Measurements from ENCODE around the gene CCBE1.
"Not testable (repeated sequence)": the region's sequence is repeated elsewhere in the genome, so short reads cannot be mapped to it uniquely, and the experiment has no call there.

CCBE1 gene

DNA sequence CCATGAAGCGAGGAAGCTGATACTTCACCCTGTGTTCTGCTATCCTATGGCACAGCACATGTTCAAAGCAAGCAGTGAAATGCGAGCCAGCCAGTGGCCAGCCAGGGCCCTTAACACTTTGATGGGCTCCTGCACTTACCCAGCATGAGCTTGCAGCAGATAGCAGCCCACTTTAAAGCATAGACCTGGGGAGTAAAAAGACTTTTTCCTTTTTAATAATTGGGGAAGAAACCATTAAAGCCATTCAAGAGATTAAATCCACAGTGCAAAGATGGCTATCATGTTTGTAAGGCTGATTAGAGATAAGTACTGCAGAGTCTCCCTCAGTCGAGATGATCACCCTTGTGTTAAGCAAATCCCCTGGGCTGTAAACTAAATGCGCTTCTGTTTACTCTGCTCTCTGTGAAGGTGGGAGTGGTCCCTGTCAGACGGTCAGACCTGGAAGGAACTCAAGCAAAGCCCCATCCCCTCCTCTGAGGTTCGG is 15.7 kb downstream of the CCBE1 start:
- no peak for DNase-seq (ENCODE audit: low read depth)

DNA sequence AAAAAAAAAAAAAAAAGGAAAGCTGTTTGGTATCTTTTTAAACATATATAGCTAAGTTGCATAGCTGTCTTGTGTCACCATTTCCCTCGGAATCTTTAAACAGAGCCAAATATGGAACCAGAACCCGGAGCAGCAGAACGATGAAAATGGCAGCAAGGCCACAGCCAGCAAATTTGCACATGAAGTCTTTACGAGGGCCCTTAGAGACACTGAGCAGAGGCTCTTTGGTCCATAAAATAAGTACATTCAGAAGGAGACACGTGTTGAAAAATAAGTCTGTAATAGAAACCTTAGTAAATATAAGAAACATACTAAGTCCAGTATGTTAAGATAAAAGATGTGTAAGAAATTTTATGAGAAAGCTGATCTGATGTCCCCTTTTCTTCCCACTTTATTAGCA is 16.2 kb downstream of the CCBE1 start:
- no peak for DNase-seq (ENCODE audit: low read depth)

DNA sequence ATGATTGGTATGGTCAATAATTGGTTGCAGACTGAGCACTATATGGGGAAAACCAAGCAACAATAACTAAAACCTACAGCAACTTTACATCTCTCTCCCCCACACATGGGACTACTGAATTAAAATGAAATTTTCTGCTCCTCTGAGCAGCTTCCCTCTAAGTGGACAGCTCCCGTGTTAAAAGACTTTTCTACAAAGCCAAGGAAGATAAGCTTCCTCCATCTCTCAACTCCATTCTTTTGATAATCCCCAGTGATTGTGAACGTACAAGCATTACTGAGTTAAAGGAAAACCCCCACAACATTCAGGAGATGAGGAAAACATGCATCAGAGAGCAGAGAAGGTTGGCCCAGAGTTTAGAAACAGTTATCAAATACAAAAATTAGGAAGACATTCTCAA is 21.9 kb downstream of the CCBE1 start:
- DNase-seq (ENCODE audit: low read depth), result no peak

DNA sequence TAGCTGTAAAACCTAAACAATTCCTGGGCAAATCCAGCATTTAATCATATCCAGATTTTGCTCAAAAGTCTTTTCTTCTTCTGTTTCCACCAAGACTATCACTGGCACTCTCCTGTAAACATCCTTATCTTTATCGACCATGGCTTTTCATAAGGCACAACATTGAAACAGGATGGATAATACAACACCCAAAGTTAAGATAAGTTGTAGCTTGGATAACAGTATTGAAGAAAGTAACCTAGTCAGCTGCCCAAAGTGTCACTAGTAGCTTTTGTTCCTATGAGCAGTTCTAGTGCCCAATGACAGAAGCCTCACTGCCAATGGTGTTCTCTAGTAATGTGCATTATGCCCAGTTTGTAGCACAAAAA is 22.3 kb downstream of the CCBE1 start:
- no peak for DNase-seq (ENCODE audit: low read depth)

DNA sequence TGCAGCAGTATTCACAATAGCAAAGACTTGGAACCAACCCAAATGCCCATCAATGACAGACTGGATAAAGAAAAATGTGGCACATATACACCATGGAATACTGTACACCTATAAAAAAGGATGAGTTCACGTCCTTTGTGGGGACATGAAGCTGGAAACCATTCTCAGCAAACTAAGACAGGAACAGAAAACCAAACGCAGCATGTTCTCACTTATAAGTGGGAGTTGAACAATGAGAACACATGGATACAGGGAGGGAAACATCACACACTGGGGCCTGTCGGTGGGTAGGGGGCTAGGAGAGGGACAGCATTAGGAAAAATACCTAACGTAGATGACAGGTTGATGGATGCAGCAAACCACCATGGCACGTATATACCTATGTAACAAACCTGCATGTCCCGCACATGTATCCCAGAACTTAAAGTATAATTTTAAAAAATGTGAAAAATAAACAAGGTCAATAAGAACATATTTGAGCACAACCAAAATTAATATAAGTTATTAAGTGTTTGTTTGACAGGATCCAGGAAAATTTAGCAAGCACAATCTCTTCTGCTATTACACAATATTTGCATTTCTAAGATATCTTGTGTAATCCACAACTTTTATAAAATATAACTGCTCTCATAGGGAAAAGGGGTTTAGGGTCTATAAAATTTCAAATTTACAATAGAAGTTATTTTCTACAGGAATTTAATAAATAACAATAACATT is 22.9 kb downstream of the CCBE1 start:
- no peak for DNase-seq (ENCODE audit: low read depth)

DNA sequence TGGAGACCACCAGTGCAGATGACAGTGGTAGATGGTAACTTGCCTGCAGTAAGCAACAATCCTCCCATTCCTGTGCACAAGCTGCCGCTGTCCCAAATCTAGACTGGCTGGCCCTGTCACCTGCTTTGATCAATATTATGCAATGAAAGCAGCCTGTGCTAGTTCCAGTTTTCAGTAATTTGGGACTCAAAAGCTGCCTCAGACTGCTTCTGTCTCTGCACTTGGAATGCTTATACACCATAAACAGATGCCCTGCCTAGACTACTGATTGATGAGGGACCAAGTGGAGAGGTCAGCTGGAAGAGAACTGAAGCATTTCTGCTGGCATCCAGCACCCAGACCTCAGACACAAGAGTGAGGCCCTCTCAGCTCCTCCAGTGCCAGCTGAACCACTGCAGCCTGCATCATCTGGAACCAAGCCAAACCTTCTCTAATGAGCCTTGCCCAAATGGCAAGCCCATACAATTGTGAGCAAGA is 24.9 kb downstream of the CCBE1 start:
- DNase-seq (ENCODE audit: low read depth), result no peak

DNA sequence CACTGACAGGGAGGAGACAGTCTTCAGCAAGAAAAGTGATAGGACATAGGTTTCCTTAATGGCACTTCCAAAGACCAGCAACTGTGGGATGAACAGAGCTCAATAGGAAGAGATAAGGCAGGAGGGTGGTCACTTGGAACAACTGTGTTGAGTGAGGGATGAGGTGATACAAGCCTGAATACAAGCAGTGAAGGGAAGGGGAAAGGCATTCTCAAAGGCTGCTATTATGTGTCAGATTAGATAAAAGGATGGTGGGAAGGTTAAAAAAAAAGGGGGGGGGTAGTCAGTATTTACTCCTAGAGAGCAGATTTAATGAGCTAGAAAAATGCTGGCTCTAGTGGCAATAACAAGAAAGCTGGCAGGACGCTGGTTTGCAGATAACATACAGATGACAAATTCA is 25.7 kb downstream of the CCBE1 start:
- DNase-seq (ENCODE audit: low read depth), result no peak

DNA sequence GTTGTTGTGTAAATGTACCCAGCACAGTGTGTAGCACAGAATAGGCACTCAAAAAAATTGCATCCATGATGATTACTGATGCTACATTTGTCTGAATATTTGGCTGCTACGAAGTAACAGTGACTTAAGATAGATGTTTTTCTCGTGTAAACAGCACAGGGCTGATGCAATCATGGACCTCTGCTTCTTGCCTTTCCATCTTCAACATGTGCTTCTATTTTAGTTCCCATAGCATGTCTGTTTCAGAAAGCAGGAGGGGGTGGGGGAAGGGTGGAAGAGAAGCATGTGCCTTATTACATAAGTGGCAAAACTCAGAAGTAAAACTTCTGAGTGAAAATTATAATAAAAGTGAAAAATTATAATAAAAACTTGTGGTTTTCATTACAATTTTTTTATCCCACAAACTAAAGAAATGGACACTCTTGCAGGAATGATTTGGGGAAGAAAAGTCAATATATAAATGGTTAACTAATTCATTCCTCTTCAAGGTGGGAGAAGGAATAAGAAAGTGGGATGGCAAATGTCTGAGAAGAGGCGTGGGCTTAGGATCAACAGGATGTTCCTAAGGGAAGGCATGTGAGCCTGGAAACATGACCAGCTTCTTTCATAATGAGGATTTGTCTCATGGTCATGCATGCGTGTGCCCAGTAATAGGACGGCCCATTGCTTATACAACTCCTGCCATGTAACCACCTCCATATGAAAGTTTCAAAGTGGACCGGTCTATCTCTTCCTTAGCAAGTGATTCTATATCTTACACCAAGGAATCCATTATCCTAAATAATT is 27.2 kb downstream of the CCBE1 start:
- DNase-seq (ENCODE audit: low read depth), result no peak

DNA sequence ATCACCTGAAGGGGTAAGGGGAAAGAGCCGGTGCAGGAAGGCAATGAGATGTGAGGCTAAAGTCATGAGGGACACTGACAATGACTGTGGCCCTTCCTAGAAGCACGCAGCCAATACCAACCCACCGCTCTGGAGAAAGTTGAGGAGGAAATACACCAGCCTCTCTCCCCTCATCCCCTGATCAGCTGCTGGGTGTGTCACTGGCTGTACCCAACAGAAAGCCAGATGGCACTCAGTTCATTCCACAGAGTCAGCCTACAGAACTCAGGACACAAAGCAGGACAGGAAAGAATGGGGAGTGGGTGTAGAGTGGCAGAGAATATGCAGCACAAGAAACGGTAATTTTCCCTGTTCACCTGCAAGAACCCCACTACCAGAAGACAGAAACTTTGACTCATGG is 29.7 kb downstream of the CCBE1 start:
- no peak for DNase-seq (ENCODE audit: low read depth)

DNA sequence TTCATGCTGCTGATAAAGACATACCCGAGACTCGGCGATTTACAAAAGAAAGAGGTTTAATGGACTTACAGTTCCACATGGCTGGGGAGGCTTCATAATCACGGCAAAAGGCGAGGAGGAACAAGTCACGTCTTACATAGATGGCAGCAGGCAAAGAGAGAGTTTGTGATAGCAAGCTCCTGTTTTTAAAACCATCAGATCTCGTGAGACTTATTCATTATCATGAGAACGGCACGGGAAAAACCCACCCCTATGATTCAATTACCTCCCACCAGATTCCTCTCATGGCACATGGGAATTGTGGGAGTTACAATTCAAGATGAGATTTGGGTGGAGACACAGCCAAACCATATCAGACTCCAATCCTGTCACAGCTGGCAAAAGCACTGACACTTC is 31.2 kb downstream of the CCBE1 start:
- DNase-seq (ENCODE audit: low read depth), result not testable (repeated sequence)

DNA sequence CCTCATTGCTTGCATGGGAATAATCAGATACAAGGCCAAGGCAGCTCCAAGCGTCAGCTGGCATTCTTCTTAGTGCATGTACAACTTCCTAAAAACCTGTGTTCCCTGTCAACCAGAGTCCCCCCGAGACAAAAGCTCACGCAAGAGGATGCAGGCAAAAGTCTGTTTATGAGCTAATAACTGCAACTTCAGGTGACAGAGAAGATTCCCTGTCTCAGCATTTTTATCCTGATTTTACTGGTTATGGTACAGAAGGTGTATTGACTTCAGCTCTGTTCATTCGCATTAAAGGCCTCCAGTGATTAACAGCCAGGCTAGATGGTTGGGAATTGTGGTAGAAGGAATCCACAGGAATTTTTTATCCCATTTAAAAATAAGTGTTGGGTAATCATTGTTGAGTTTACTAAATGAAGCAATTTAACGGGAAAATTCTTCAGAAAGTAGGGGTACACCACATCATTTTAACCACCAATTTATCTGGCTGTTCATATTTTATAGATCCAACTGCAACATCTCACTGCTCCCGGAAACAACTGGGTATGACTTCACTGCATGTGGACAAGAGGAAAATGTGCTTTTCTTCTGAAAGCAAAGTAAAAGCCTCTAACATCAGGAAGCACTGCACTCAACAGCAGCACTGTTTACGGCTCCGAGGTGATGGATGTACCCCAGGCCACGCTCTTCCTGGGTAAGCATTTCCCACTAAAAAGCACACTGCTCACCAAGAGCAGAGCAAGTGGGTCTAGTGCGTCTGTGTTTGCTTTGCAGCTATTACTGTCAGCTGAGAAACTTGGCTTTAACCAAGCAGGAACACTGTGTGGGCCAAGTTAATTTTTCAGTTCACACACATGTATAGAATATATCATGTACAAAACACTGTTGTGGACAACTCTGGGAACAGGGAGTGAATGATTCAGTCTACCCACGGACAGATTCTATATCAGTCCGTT is 31.9 kb downstream of the CCBE1 start:
- DNase-seq (ENCODE audit: low read depth), result peak; percentile 60

DNA sequence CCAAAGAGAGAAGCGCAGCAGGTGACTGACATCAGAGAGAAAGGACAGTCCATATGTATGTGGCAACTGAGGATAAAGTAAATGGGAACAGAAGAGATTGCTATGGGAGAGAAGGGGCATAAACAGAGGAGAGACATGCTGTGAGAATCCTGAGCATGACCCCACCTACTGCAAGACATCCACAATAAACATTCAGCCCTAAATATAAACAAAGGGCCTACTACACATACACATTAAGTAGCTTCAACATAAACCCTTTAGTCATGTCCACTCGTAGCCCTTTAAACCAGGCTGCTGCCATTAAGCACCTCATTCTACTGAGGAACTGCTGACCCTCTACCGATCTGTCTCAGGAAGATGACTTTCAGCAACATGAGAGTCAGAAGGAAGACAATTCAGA is 32.9 kb downstream of the CCBE1 start:
- no peak for DNase-seq (ENCODE audit: low read depth)

DNA sequence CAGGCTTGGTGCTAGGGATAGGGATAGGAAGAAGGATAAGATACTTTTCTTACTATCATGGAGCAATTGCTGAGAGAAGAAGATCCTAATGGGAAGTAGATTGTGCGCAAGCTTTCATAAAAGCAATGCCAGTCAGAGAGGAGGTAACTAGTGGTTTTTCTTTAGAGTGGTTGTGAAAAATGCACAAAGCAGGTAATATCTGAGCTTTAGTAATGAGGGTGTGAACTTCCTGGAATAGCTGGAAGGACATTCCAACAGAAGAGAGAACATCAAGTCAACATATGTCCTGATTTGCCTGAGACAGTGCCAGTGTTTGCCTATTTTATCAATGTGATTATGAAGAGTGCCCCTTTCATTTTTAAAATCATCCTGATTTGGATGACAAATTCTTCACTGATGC is 34.1 kb downstream of the CCBE1 start:
- DNase-seq (ENCODE audit: low read depth), result no peak

DNA sequence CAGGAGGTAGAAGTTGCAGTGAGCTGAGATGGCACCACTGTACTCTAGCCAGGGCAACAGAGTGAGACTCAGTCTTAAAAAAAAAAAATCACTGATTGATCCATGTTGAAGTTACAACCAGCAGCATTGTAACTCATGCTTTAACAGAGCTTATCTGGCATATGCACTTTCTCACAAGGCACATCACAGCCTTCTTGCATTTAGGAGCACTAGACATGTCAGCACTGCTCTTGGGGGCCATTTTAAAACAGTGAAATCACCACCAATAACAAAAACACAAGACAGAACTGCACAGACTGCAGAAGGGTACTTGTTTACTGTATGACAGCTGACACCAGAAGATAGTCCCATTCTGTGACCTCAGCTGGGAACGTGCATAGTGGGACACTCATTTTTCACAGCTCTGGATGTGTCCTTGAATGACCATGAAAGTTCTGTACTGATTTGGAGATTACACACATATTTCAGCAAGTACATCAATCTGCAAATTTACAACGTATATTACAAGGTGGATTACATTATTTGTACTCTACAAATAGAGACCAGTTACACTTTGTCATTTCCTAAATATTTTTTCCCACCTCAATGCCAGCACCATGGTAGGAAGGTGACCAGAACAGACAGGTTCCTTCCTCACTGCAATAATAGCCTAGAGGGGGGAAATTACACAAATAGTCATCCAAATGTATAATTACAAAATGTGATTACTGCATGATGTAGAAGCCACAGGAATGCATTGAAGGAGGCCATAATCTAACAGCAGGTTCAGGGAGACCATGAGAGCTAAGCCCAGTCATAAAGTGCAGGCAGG is 35.1 kb downstream of the CCBE1 start:
- no peak for DNase-seq (ENCODE audit: low read depth)

DNA sequence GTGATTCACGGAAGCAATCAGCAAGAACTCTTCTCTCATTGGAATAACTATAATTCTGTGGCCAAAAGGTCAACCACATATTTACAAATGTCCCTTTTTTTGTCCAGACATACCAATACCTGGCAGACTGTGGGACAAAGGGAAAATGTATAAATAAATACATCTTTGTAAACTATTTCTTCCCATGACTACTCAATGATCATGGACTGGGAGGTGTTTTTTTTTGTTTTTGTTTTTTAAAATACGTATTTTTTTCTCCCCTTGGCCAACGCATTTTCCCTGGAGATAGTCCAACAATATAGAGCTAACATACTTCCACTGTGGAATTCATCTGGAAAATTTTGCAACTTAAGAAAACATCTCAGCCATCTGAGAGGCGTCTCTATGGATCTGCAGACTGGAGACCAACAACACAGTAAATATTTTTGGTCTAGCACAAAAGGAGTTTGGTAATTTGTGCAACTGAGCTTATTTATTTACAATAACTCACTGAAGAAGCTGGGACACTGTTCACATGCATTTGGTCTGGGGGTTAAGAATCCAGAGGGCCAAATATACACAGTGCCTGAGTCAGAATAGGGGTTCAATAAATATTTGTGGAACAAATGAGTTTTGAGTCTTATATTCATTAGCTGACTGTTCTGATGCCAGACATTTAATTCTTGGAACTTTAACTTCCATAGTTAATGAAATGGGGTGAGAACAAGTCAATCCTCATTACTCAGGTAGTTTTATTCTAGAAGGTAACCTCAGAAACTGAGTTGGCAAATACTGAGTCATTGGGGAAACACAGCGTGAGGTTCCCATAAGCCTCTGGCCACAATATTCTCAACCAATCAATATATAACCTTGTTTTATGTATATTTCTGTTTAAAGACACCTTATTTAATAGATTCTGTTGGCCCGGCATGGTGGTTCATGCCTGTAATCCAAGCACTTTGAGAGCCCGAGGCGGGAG is 36.2 kb downstream of the CCBE1 start:
- DNase-seq (ENCODE audit: low read depth), result peak; percentile 87

DNA sequence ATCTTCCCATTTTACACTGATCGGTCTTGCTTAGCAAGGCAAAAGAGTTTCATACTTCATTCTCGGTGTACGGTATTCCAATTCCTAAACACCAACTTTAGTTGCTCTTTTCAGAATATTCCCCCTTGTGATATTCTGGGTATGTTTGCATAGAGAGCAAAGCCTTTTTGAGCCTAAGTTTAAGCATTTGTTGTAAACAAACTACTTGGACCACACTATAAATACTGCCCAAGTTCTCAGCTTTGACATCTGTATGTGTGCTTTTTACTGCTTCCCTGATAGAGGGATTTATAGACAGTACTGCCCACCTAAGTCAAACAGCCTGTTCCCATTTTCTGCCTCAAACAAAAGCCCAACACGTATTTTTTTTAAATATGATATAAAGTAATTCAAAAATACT is 36.9 kb downstream of the CCBE1 start:
- DNase-seq (ENCODE audit: low read depth), result no peak

DNA sequence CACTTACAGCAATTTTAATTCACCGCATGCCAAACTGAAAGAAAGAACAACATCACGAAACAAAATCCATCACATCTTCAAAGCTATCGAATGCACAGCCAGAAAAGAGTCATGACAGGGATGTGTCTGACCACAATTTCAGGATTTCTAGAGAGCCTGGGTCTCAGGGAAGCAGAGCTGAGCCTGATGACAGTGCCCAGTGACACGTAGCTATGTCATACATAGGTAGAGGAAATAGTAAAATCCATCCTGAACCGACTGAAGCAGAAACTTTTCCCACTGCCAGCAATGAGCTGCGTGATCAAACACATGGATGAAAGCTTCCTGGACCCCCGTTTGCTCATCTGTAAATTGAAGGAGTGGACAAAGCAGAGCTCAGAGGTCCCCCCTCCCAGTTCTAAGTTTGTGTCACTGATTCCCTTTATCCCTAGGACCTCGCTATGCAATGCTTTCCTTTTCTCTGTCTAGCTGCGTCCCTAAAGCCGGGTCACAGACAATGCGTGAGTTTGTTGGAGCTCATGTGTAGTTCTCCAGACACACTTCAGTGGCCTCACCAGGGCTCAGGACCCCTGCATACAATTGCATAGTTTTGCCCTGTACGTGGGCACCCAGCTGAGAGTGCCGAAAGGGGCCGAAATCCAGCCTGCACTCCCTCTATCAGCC is 37.6 kb downstream of the CCBE1 start:
- DNase-seq (ENCODE audit: low read depth), result no peak

DNA sequence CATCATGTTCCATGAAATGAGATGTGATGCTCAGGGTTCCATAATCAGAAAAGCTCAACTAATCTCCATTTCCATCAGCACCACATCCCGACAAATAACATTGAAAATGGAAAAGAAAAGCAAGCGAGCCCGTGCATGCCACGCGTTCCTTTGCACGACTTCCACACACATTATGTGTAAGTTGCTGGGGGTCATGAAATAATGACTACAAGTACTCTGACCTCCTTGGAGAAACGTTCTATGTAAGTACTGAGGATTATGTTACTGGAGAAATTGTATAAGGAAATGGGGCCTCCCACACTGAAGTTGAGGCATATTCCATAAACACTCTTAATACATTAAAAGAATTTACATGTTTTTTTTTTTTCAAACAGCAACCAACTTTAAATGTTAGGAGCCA is 38.3 kb downstream of the CCBE1 start:
- no peak for DNase-seq (ENCODE audit: low read depth)

DNA sequence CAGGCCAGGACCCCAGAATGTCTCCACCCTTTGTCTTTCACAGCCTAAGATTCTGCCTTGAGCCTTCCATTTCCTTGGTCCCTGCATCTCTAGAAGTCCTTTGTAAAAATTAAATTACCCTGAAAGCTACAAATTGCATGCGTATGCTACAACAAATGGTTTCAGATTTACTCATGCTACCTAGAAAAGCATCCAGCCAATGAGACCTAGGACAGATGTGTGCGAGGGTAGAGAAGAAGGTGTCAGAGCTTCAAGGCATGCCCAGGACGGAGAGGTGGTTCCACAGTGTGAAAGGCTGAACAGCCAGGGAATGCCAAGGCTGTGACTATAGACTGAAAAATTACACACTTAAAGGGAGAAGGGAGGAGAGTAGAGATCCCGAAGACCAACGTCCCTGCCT is 40.2 kb downstream of the CCBE1 start:
- no peak for DNase-seq (ENCODE audit: low read depth)

DNA sequence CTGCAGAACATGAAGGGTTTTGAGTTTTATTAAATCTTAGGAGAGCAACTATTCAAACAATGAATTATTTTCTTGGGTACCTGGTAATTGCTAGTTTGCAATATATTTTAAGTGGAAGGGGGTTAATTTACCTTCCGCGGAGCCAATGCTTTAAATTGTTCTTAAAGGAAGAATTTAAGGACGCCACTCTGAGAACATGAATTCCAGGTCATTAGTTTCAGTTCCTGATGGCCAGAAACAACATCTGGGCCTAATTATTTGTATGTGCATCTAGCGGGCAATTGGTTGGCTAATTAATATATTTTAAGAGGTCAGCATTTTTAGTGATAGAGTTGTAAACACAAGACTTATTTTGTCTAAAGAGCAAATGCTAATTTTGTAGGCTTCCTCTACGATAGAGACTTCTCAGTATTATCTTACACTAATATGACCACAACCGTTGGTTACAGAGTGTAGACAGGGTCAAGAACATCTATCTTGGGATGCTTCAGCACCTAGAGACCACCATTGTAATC is 40.8 kb downstream of the CCBE1 start:
- DNase-seq (ENCODE audit: low read depth), result no peak
